Fibroblast of peridontal ligament (primary cell): ENCODE data around the gene OR13C2.
"Not testable (repeated sequence)": the region's sequence is repeated elsewhere in the genome, so short reads cannot be mapped to it uniquely, and the experiment has no call there.

ENCODE experiments used
- DNase-seq: peaks from one replicate; pipeline ENCODE4 v3.0.0-alpha.2; 2010; ENCODE audit errors: extremely low read depth

Gene OR13C2, protein sequence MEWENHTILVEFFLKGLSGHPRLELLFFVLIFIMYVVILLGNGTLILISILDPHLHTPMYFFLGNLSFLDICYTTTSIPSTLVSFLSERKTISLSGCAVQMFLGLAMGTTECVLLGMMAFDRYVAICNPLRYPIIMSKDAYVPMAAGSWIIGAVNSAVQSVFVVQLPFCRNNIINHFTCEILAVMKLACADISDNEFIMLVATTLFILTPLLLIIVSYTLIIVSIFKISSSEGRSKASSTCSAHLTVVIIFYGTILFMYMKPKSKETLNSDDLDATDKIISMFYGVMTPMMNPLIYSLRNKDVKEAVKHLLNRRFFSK

DNA sequence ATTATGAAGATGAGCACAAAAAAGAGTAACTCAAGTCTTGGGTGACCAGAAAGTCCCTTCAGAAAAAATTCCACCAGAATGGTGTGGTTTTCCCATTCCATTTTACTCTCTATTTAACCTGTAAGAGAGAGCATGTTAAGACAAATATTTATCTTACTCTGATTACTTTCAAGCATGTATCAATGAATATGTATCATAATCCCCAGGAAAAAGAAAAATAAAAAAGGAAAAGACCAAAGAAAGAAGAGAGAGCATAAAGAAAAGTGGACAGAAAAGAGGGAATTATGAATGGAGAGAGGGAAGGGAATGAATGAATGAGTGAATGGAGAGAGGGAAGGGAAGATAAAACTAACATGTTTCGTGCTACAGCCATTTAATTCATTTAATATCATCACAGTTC, at the start of gene OR13C2:
Gene OR13C2 (minus strand): TSS at position 101 of the 400 bp plus-strand sequence. CDS start 0 bp downstream, at position 101.
- not testable (repeated sequence) for DNase-seq

- DNase-seq, result no peak
Observed at GRCh38 chr9:104635456-104635855, 30.0 kb upstream of the OR13C2 start.

- no peak for DNase-seq
Observed at GRCh38 chr9:104633976-104634520, 28.6 kb upstream of the OR13C2 start.

GRCh38 chr9:104625964-104626363, 20.5 kb upstream of the OR13C2 start:
- DNase-seq, result not testable (repeated sequence)

GRCh38 chr9:104618104-104618503, 12.7 kb upstream of the OR13C2 start, which contains the start of gene OR13C9:
TSS of gene OR13C9 (minus strand) at chr9:104618204. CDS start at chr9:104618204, 0 bp downstream.
- no peak for DNase-seq

- DNase-seq, result no peak
Observed at GRCh38 chr9:104617418-104617817, 12.0 kb upstream of the OR13C2 start.

DNA sequence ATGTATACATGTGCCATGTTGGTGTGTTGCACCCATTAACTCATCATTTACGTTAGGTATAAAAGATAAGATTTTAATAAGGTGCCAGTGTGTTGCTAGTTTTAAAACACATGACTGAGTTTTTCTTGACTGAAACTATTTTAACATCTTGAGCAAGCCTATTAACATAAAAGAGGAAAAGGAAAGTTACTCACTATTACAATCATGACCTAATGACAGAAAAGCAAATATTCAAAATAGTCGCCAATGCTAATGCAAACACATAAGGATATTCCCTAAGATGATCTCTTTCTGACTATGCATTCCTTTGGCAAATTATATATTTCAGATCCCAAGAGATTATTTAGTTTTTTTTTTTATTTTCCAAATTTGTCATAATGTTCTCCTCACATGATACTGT, 5.8 kb upstream of the OR13C2 start:
- no peak for DNase-seq

GRCh38 chr9:104608336-104608735, 2.9 kb upstream of the OR13C2 start:
- no peak for DNase-seq

DNA sequence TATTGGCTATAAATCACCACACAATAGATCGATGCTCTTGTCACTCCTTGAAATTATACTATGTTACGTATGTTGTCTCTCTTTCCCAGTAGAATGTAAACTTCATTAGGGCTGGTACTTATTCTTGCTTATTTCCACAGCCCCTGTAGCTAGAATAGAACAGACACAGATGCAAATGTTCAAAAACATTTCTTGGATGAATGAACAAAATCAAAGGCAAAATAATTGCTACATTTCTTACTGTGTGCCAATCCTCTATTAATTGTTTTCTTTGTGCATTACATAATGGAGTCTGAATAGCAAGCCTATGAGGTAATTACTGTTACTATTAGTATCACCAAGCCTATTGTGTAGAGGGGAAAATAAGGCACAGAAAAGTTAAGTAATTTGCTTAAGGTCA, 725 bp upstream of the OR13C2 start:
- no peak for DNase-seq

GRCh38 chr9:104604801-104605200, 626 bp downstream of the OR13C2 start:
- no peak for DNase-seq

- DNase-seq, result not testable (repeated sequence)
Observed at GRCh38 chr9:104599313-104599712, 6.1 kb downstream of the OR13C2 start, which contains the start of gene OR13C5. TSS of gene OR13C5 (minus strand) at chr9:104599413. CDS start at chr9:104599413, 0 bp downstream.

DNA sequence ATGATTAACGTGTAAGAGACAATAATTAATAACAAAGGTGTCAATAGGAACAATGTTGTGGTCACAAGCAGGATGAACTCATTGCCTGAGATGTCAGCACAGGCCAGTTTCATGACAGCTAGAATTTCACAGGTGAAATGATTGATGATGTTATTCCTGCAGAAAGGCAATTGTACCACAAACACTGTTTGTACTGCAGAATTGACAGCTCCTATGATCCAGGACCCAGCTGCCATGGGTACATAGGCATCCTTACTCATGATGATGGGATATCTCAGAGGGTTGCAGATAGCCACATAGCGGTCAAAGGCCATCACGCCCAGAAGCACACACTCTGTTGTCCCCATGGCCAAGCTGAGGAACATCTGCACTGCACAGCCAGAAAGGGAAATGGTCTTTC, 6.7 kb downstream of the OR13C2 start:
- DNase-seq, result not testable (repeated sequence)

- DNase-seq, result no peak
Observed at GRCh38 chr9:104589626-104590025, 15.8 kb downstream of the OR13C2 start.

DNA sequence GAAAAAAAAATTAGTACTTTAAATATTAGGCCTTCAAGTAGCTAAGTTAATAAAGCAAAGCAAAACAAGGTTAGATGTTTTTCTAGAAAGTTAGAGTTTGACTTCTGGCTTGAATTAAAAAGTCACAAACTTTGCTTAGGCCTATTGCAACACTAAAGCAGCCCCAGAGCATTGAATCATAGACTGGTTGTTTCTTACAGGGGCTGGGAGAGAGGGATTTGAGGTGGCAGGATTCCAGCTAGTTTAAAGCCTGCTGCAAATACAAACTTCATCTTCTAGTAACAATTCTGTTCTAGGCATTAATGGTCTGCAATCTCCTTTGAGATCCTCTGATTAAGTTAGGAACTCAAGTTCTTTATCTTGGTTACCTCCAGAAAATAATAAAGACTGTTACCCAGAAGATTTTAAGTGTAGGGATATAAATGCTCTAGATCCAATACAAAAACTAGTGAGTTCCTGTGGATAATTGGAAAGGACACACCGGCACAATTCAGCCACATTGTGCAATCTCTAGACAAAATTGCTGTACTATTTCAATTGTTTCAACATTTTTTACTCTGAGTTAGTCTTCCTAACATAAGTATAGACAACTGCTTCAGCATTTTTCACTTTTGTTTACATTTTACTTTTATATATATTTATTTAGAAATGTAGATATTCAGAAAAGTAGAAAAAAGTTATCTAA, 18.8 kb downstream of the OR13C2 start:
- peak; percentile 1 for DNase-seq

DNA sequence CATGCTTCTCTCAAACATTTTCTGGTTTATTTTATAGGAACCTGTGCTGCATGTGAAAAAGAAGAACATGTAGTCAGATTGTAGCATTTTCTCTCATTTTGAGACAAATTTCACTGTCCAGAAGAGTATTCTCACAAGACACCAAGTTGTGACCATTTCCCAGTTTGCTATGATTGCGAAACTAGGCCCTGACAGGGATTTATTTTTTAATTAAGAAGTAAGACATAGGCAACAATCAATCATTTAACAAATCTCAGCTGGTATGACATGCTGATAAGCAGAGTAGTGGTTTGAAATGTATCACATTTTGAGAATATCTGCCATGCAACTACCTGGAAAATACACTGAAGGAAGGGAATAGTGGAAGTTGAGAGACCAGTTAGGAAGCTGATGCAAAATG, 24.9 kb downstream of the OR13C2 start:
- no peak for DNase-seq

DNA sequence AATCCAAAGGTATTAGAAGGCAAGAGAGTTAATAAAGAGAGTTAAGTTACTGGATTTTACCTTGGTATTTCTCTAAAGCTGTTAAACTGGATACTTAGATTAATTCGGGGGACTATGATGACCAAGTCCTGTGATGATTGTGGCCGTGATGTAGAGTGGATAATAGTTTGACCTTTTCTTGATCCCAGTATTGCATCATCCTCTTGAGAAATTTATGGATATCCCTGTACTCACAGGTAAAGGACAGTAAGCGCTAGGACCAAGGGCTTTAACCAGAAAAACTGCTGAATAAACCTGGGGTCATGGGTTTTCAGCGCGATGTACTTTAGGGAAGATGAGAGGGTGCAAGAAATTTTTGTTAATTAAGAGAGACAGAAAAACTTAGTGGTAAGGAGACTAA, 28.2 kb downstream of the OR13C2 start:
- no peak for DNase-seq

DNA sequence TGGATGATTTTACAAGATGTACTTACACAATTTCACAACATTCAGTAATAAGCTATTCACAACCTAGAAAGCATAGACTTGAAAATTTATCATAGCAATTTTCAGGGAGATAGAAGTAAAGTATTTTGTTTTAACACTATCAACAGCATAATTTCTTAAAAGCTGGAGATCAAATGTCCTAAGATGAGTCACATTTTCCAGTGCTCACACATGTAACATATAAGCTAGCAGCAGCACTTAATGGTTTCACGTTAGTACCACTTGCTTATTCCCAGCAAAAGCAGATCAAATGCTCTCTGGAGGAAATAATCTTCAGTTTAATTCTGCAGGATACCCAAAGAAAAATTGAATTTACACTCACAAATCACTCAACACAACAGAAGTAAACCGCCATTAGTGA, 30.0 kb downstream of the OR13C2 start:
- DNase-seq, result no peak

DNA sequence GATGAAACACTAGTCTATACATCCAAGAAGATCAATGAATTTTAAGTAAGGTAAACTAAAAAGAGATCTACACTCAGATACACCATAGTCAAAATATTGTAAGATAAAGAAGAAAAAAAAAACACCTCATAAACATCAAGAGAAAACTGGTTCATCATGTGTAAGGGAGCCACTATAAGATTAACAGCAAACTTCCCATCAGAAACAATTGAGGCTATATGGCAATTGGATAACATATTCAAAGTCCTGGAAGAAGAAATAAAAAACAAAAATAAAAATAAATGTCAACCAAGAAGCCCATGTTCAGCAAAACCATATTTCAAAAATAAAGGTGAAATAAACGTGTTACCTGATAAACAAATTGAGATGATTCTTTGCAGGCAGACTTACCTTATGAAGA, 32.8 kb downstream of the OR13C2 start:
- no peak for DNase-seq

GRCh38 chr9:104568868-104569267, 36.6 kb downstream of the OR13C2 start, which contains the start of gene OR13C8:
TSS of gene OR13C8 (plus strand) at chr9:104569168. CDS start at chr9:104569168, 0 bp downstream.
- DNase-seq, result no peak

GRCh38 chr9:104564358-104564757, 41.1 kb downstream of the OR13C2 start:
- no peak for DNase-seq

- DNase-seq, result no peak
Observed at GRCh38 chr9:104556830-104557634, 48.4 kb downstream of the OR13C2 start.

DNA sequence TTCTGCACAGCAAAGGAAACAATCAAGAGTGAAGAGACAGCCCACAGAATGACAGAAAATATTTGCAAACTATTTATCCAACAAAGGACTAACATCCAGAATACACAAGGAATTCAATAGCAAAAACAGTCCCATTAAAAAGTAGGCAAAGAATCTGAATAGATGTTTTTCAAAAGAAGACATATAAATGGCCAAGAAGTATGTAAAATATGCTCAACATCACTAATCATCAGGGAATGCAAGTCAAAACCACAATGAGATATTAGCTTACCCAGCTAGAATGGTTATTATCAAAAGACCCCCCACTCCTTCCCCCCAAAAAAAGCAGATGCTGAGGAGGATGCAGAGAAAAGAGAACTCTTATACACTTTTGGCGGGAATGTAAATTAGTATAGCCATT, 49.9 kb downstream of the OR13C2 start:
- DNase-seq, result no peak
